GM12875 (cell line): ENCODE data around the gene DQX1.

ENCODE experiments used
- H3K4me3 ChIP-seq: one replicate; pipeline ENCODE4 v1.5.1; 2011; ENCODE audit warnings: low read depth, low read length, control low read depth
- TF ChIP-seq, protein P1 (sequence below): IDR thresholded peaks from 2 replicates; pipeline ENCODE4 v1.5.1; 2011; ENCODE audit warnings: low read depth, mild to moderate bottlenecking, control low read depth, inconsistent platforms, low read length, moderate library complexity, borderline replicate concordance; ENCODE audit not compliant: insufficient read depth

DQX1 gene

DNA sequence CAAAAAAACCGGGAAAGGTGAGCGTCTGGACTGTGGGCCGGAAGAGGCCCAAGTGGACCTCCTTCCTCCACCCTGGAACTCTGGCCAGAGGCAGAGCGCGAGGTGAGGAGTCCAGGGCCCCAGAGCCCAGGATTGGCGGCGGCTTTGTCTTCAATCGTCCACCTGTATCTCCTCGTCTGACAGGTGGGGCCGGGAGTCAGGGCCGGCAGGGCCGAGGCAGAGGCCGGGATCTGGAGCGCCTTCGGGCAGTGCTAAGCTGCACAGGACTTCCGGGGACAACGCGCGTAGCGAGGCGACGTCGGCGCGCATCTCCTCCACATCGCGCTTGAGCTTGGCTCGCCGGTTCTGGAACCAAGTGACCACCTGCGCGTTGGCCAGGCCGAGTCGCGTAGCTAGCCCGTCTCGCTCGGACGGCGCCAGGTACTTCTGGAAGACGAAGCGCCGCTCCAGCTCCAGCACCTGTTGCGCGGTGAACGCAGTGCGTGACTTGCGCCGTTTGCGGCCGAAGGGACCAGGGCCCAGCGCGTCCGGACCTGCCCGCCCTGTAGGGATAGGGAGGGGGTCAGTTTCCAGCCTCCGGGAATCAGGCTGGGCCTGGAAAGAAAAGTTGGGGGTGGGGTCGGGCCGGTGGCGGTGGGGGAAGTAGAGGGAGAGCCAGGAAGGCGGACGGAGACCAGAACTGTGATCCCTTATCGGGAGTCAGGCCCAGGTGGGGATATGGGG lies 28.1 kb downstream of the DQX1 start:
- peak overlapping the region; percentile 26 for H3K4me3 ChIP-seq
- TF ChIP-seq, protein P1, sequence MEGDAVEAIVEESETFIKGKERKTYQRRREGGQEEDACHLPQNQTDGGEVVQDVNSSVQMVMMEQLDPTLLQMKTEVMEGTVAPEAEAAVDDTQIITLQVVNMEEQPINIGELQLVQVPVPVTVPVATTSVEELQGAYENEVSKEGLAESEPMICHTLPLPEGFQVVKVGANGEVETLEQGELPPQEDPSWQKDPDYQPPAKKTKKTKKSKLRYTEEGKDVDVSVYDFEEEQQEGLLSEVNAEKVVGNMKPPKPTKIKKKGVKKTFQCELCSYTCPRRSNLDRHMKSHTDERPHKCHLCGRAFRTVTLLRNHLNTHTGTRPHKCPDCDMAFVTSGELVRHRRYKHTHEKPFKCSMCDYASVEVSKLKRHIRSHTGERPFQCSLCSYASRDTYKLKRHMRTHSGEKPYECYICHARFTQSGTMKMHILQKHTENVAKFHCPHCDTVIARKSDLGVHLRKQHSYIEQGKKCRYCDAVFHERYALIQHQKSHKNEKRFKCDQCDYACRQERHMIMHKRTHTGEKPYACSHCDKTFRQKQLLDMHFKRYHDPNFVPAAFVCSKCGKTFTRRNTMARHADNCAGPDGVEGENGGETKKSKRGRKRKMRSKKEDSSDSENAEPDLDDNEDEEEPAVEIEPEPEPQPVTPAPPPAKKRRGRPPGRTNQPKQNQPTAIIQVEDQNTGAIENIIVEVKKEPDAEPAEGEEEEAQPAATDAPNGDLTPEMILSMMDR: no peak

DNA sequence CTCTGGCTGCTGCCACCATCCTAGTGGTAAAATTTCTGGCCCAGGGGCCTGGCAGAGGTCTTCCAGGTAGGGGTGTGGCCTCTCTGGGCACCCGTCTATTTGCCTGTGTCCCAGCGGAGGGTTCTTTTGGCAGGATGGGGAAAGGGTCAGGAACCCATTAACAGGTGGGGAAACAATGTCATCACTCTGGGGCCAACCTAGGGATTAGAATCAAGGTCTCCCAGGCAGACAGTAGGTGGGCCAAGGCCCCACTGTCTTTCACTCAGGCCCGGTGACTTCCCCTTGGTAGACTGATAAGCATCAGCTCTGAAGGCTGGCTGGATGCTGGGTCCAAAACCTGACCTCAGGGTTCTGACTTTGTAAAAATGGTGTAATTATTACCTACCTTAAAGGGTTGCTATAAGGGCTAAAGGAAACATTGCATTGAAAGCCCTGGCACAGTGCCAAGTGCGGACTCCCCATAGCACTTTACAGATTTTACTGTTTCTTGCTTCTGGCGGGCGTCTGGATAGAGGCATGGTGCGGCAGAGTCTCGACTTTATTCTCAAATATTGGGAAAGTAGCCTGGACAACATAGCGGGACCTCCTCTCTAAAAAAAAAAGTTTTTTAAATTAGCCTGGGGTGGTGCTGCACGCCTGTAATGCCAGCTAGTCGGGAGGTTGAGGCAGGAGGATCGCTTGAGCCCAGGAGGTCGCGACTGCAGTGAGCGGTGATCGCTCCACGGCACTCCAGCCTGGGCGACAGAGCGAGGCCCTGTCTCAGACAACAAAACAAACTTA lies 28.8 kb downstream of the DQX1 start:
- TF ChIP-seq, protein P1: no peak
- no peak overlapping the region for H3K4me3 ChIP-seq

DNA sequence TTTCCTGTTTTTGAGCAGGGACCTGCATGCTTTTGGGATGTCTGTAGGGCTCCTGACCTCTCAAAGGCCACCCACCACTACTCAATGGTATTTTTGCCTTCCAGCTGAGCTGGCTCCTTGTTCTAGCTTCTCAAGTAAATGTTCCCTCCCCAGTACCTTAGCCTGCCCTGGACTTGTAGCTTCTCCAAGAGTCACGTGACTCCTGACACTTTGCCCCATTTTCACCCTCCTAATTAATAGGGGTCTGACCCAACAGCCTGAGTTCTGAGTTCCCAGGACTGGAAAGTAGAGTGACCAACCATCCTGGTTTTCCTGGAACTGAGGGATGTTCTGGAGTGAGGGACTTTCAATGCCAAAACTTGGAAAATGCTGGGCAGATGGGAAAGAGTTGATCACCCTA lies 30.6 kb downstream of the DQX1 start:
- no peak overlapping the region for H3K4me3 ChIP-seq
- TF ChIP-seq, protein P1: no peak

DNA sequence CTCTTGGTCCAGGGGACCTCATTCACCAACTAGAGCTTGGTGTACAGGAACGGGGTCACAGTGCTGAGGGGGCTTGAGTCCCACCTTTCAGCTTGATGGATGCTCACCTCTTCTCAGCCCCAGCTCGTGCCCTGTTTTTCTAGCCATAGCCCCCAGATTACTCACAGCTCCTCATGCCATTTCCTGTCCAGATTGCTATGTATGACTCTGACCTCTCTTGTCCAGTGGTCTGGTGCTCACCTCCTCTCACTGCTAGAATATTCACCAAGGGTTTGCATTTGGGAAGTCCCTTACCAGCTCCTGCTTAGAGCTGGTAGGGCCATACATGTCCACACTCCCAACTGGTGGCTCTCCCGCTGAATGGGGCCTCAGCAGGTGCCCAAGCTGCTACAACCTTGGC lies 32.5 kb downstream of the DQX1 start:
- no peak overlapping the region for H3K4me3 ChIP-seq
- TF ChIP-seq, protein P1: no peak

DNA sequence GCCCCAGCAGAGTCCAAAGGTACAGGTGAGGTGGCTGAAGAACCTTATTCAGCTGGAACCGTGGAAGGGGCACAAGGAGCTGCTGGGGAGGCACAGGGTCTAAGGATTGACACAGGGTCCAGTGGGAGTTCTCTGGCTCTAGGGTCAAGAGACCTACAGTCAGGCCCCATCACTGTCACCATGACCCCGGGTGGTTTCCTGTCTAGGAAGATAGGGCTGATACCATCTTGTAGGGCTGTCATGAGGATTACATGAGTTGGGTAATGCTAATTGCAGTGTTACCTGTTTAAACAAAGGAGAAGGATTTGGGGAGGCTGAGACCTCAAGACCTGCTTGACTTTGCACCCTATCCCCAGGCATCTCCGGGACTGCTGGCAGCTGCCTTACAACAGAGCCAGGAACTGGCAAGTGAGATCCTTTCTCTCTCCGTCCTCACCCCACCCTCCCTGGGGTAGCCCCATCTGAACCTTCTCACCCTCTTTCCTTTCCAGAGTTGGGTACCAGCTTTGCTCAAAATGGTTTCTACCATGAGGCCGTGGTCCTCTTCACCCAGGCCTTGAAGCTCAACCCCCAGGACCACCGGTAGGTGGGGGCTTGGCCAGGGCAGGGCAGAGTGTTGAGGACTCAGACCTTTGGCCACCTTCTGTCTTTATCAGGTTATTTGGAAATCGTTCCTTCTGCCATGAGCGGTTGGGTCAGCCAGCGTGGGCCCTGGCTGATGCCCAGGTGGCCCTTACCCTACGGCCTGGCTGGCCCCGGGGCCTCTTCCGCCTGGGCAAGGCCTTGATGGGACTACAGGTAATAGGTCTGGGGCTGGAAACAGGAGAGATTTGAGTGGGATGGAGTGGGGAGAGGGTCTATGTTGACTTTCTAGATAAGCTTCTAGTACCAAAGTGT lies 34.1 kb downstream of the DQX1 start:
- H3K4me3 ChIP-seq: no peak overlapping the region
- TF ChIP-seq, protein P1: no peak

DNA sequence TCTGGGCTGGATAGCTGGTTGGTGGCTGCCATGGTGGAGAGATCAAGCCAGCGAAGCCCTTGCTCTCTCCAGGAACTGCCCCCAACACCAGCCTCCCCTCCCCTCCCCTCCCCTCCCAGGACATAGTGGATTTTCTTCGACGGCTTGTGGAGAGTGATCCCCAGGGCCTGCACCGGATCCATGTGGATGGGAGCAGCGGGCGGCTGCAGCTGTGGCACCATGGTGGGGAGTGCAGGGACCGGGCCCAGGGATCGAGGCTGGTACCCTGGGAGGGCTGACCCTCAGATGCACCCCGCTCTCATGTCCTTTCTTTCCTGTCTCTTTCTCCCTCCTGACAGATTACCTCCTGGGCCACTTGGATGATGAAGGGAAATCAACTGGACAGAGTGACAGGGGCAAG lies 36.1 kb downstream of the DQX1 start:
- TF ChIP-seq, protein P1: no peak
- no peak overlapping the region for H3K4me3 ChIP-seq
